ENCODE results near the gene GADL1. TPM values are rescaled to one million over a fixed set of nuclear protein-coding genes. Genes with fewer than 3 reads are reported as not detected.

GADL1 gene
- total and polyA plus RNA-seq, 2 experiments from 2014 or later = 13.5 to 16.9 TPM

- TF ChIP-seq CTCF (IDR thresholded peaks at IDR 0.05; ENCODE audit: low read depth, low read length) = no peak
- no peaks in the 10 kb centered on the region for H3K9me3 ChIP-seq (ENCODE audit: low read depth)
- no peak overlapping the region for H3K27ac ChIP-seq
These were observed 189.2 kb downstream of the GADL1 start for GRCh38 chr3:30704931-30705890.

GRCh38 chr3:30702828-30703397 lies 191.5 kb downstream of the GADL1 start:
- H3K4me3 ChIP-seq = no peak overlapping the region
- no peaks in the 10 kb centered on the region for H3K9me3 ChIP-seq (ENCODE audit: low read depth)
- H3K36me3 ChIP-seq = no peaks in the 10 kb centered on the region
- H3K27ac ChIP-seq = no peak overlapping the region
- H3K4me1 ChIP-seq (ENCODE audit: low read depth) = no peaks in the 10 kb centered on the region
- DNase-seq (ENCODE audit: low read depth in 1 of 2, low spot score in 1 of 2) = no peak
- H3K27me3 ChIP-seq = no peaks in the 10 kb centered on the region
- no peak for TF ChIP-seq CTCF (IDR thresholded peaks at IDR 0.05; ENCODE audit: low read depth, low read length)

More at GRCh38 chr3:30704931-30705890, 189.2 kb downstream of the GADL1 start:
- no peak for DNase-seq (ENCODE audit: low read depth in 1 of 2, low spot score in 1 of 2)
- Histone ChIP-seq H3K36me3 (no peaks in the 10 kb centered on the region), H3K27me3 (no peaks in the 10 kb centered on the region), H3K4me1 (ENCODE audit: low read depth) (no peaks in the 10 kb centered on the region), H3K4me3 (no peak overlapping the region)

GRCh38 chr3:30702038-30702827 lies 192.2 kb downstream of the GADL1 start:
- DNase-seq (ENCODE audit: low read depth in 1 of 2, low spot score in 1 of 2) = no peak
- Histone ChIP-seq H3K4me3 (no peak overlapping the region), H3K27ac (no peak overlapping the region), H3K9me3 (ENCODE audit: low read depth) (no peaks in the 10 kb centered on the region), H3K36me3 (no peaks in the 10 kb centered on the region), H3K27me3 (no peaks in the 10 kb centered on the region), H3K4me1 (ENCODE audit: low read depth) (peaks cover 4% of the 10 kb centered on the region)
- TF ChIP-seq CTCF (IDR thresholded peaks at IDR 0.05; ENCODE audit: low read depth, low read length) = no peak

- Histone ChIP-seq H3K27me3 (no peaks in the 10 kb centered on the region), H3K9me3 (ENCODE audit: low read depth) (no peaks in the 10 kb centered on the region), H3K4me1 (ENCODE audit: low read depth) (peaks cover 13% of the 10 kb centered on the region), H3K36me3 (no peaks in the 10 kb centered on the region), H3K4me3 (no peak overlapping the region), H3K27ac (no peak overlapping the region)
- DNase-seq (ENCODE audit: low read depth in 1 of 2, low spot score in 1 of 2) = no peak
- TF ChIP-seq CTCF (IDR thresholded peaks at IDR 0.05; ENCODE audit: low read depth, low read length) = no peak
These were observed 193.6 kb downstream of the GADL1 start for GRCh38 chr3:30700702-30701321.

- Histone ChIP-seq H3K4me1 (ENCODE audit: low read depth) (peaks cover 13% of the 10 kb centered on the region), H3K4me3 (no peak overlapping the region), H3K27me3 (no peaks in the 10 kb centered on the region), H3K9me3 (ENCODE audit: low read depth) (no peaks in the 10 kb centered on the region), H3K27ac (no peak overlapping the region), H3K36me3 (no peaks in the 10 kb centered on the region)
- DNase-seq (ENCODE audit: low read depth in 1 of 2, low spot score in 1 of 2) = no peak
- no peak for TF ChIP-seq CTCF (IDR thresholded peaks at IDR 0.05; ENCODE audit: low read depth, low read length)
These were observed 194.5 kb downstream of the GADL1 start for GRCh38 chr3:30699927-30700326.

All from cardiac muscle cell (in vitro differentiated cells and primary cell).